Glomerular visceral epithelial cell (primary cell): Measurements from ENCODE around the gene FUT4.
"Not testable (repeated sequence)": the region's sequence is repeated elsewhere in the genome, so short reads cannot be mapped to it uniquely, and the experiment has no call there.

ENCODE experiments used
- DNase-seq: peaks from one replicate; pipeline ENCODE4 v3.0.0-alpha.2; 2016; ENCODE audit errors: extremely low spot score

The FUT4 gene, protein sequence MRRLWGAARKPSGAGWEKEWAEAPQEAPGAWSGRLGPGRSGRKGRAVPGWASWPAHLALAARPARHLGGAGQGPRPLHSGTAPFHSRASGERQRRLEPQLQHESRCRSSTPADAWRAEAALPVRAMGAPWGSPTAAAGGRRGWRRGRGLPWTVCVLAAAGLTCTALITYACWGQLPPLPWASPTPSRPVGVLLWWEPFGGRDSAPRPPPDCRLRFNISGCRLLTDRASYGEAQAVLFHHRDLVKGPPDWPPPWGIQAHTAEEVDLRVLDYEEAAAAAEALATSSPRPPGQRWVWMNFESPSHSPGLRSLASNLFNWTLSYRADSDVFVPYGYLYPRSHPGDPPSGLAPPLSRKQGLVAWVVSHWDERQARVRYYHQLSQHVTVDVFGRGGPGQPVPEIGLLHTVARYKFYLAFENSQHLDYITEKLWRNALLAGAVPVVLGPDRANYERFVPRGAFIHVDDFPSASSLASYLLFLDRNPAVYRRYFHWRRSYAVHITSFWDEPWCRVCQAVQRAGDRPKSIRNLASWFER

GRCh38 chr11:94543695-94544645, at the start of gene FUT4:
Gene FUT4, plus strand, starts transcription at chr11:94543921. Its CDS starts 213 bp downstream, at chr11:94544134.
- peak; percentile 88 for DNase-seq

- DNase-seq, result no peak
Observed at GRCh38 chr11:94494126-94494680, 49.5 kb upstream of the FUT4 start.

GRCh38 chr11:94500181-94500580, 43.5 kb upstream of the FUT4 start:
- no peak for DNase-seq

DNA sequence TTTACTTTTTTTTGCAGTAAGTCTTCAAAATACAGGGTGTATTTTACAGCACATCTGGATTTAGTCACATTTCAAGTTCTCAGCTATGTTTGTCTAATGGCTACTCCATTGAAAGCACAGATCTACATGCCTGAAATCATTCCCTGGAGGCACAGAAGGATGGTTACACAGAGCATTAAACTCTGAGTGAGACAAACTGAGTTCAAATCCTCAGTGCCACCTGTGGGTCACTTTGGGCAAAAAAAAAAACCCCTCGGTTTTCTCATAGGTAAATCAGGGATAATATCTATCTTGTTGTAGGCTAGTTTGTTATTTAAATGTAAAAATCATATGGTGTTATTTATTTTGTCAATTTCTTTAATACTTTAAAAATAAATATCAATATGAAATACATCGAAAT, 42.2 kb upstream of the FUT4 start:
- no peak for DNase-seq

GRCh38 chr11:94504689-94505293, 38.9 kb upstream of the FUT4 start:
- peak; percentile 56 for DNase-seq

GRCh38 chr11:94506513-94506912, 37.2 kb upstream of the FUT4 start:
- DNase-seq, result not testable (repeated sequence)

- DNase-seq, result no peak
Observed at GRCh38 chr11:94507485-94507884, 36.2 kb upstream of the FUT4 start.

- DNase-seq, result peak; percentile 36
Observed at GRCh38 chr11:94511932-94512781, 31.6 kb upstream of the FUT4 start, which contains the start of gene C11orf97. Gene C11orf97, plus strand, starts transcription at chr11:94512461. Its CDS starts 68 bp downstream, at chr11:94512529.

DNA sequence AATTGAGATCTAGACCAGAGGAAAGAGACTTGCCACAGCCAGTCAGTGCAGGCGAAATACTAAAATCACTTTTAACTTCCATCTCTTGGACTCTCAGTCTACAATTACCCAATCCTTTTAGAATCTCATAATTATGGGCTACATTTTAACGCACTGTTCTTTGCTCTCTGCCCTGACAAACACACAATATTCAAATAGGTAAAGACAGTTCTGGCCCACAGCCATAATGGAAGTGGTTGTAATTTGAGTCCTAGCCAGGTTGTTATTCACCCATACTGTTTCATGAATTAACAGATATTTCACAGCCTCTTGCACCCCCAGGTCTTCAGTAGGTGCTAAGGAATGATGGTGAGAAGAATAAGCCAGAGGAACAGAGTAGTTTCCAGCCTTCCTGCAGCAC, 30.6 kb upstream of the FUT4 start:
- DNase-seq, result peak; percentile 18

DNA sequence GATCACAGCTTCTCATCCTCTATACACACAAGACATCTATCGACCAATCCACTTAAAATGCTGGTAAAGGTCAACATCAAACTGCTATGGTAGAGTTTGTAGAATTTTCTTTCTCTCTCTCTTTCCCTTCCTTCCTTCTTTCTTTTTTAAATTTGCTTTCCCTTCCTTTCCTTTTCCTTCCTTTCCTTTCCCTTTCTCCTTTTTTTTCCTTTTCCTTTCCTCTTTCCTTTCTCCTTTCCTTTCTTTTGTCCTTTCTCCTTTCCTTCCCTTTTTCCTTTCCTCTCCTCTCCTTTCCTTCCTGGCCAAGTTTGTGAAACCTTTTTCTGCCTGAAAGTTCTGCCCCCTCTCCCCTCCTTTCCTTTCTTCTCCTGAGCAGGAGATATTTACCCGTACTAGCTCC, 28.3 kb upstream of the FUT4 start:
- no peak for DNase-seq

DNA sequence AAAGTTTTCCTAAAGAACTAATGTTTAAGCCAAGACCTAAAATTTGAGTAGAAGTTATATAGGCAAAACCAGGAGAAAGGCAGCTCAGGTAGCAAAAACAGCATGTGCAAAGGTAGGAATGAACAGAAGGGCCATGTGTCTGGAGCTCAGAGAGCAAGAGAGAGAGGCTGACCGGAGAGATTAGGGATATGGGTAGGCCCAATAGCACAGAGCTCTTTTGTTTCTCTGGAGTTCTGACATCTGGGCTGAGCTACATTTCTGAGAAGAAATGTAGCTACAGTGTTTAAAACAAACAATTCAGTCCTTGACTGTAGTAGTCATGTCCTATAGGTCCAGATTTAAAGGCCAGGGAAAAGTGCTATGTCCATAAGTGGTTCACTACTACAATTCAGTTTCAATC, 27.0 kb upstream of the FUT4 start:
- no peak for DNase-seq

DNA sequence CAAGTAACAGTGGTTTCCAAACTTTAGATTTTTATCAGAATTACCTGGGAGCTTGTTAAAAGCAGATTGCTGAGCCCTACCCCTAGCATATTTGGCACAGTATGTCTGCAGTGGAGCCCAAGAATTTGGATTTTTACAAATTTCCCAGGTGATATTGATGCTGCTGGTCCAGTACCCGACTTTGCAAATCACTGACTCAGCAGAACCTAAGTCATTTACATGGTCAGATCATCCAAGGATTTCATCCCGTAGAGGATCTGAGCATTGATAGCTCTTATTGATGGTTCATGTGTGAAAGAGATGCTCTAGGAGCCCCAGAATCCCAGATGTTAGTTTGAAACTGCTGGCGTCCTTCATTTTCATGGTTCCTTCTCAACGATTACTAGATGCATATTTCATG, 25.4 kb upstream of the FUT4 start:
- no peak for DNase-seq

- peak; percentile 25 for DNase-seq
Observed at GRCh38 chr11:94519478-94520084, 24.1 kb upstream of the FUT4 start.

DNA sequence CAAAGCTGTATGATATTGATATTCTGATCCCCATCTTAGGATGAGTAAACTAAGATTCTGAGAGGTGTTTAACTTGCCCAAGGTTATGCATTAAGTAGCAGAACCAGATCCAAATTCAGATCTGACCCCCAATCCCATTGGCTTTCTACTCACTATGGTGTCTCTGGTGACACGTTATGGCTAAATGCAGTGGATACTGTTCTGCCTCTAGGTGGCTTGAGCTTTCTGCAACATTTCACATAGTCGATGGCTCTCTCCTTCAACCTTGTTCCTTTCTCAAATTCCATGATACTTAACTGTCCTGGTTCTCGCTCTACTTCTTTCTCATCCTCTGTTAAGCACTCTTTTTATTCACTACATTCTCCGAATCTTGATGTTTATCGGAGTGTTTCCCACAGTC, 22.0 kb upstream of the FUT4 start:
- no peak for DNase-seq

- DNase-seq, result no peak
Observed at GRCh38 chr11:94524341-94524740, 19.4 kb upstream of the FUT4 start.

GRCh38 chr11:94525546-94526324, 18.0 kb upstream of the FUT4 start:
- peak; percentile 53 for DNase-seq

GRCh38 chr11:94526645-94527438, 16.9 kb upstream of the FUT4 start:
- DNase-seq, result no peak

DNA sequence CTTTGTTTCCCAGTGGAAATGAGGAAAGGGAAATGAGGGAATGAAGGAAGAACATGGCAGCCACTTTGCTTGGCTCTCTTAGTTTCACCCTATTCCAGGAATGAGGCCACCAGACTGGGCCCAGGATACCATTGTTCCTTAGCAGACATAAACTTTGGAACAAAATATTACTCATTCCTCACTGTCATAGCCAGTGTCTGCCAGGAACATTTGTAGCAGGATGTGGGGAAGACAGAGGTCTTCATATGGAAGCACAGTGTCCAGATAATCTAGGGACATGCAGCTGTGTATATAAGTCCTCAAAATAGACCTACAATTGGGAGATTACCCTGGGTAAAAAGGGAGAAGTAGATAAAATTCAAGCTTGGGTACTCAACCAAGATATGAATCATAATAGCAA, 15.2 kb upstream of the FUT4 start:
- DNase-seq, result no peak

DNA sequence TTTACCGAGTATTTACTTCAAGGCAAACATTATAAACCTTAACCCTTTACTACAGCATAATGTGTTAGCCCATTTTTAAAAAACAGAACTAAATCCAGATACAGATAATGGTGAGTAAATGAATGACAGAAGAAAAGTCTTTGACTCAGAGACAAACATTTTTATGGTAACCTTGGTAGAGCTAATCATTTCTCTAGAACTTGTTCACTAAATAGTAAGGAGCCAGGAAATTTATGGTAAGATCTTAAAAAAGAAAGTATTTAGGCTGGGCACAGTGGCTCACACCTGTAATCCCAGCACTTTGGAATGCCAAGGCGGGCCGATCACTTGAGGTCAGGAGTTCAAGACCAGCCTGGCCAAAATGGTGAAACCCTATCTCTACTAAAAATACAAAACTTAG, 11.5 kb upstream of the FUT4 start:
- DNase-seq, result no peak
